Lower lobe of right lung (tissue), 2 donors: ENCODE results near the gene OCIAD1. TPM values are rescaled to one million over a fixed set of nuclear protein-coding genes. Genes with fewer than 3 reads are reported as not detected.
"Not testable (repeated sequence)": the region's sequence is repeated elsewhere in the genome, so short reads cannot be mapped to it uniquely, and the experiment has no call there.

ENCODE experiments used
- ATAC-seq, 2 donors: fragments of 200-7000 bp; cut with Tn5 transposase; one replicate each; pipeline ENCODE4 v1.9.1; 2020 to 2022; ENCODE audit warnings: mild to moderate bottlenecking in 2 of 2, moderate library complexity in 2 of 2
- DNase-seq: peaks from one replicate; pipeline ENCODE4 v3.0.0-alpha.2; 2020
- H3K27ac ChIP-seq: fragments of 200-600 bp; one replicate; pipeline ENCODE4 v1.8.0; 2022
- H3K27me3 ChIP-seq: fragments of 200-600 bp; one replicate; pipeline ENCODE4 v1.8.0; 2022; ENCODE audit warnings: low read depth
- H3K36me3 ChIP-seq: fragments of 200-600 bp; one replicate; pipeline ENCODE4 v1.8.0; 2022; ENCODE audit warnings: mild to moderate bottlenecking
- H3K4me1 ChIP-seq: fragments of 200-600 bp; one replicate; pipeline ENCODE4 v1.8.0; 2022
- H3K4me3 ChIP-seq: fragments of 200-600 bp; one replicate; pipeline ENCODE4 v1.8.0; 2022; ENCODE audit warnings: mild to moderate bottlenecking
- H3K9me3 ChIP-seq: fragments of 200-600 bp; one replicate; pipeline ENCODE4 v1.8.0; 2022
- CTCF ChIP-seq: fragments of 200-600 bp; IDR thresholded peaks from one replicate; pipeline ENCODE4 v1.8.0; 2022; ENCODE audit warnings: antibody characterized with exemption, mild to moderate bottlenecking
- intact Hi-C: fragments of 100-400 bp; cut with DNase I; formaldehyde crosslinking; loops from one replicate; pipeline ENCODE4 v1.11.0; 2022
- total RNA-seq: library from RNA; stranded (reverse); fragmentation: NEBNext Ultra II Directional; extraction: Animal tissue kit (Norgen Biotek cat#: 25700); gene quantifications from one replicate; pipeline ENCODE4 v1.2.1, GENCODE V29; 2021
- donor health status: DM: no; HTN: yes; CAD: no; lungs with severe emphysema.

The OCIAD1 gene
- total RNA-seq, 1 donor from 2014 or later: 101 TPM

GRCh38 chr4:48844843-48845242 is 14.0 kb downstream of the OCIAD1 start:
- H3K4me1 ChIP-seq: no peaks in the 10 kb centered on the region
- intact Hi-C loops: no loop called here
- no peak for DNase-seq
- TF ChIP-seq CTCF: no peak
- peaks cover 83% of the 10 kb centered on the region for H3K36me3 ChIP-seq
- H3K27me3 ChIP-seq: no peaks in the 10 kb centered on the region
- no peaks in the 10 kb centered on the region for H3K9me3 ChIP-seq
- ATAC-seq: no peak
- no peak overlapping the region for H3K27ac ChIP-seq
- H3K4me3 ChIP-seq: no peak overlapping the region

- H3K4me3 ChIP-seq, H3K9me3 ChIP-seq, intact Hi-C loops, H3K27ac ChIP-seq, H3K4me1 ChIP-seq, DNase-seq, ATAC-seq, H3K27me3 ChIP-seq: not testable (repeated sequence)
- peaks cover 88% of the 10 kb centered on the region for H3K36me3 ChIP-seq
These were observed 17.9 kb downstream of the OCIAD1 start for GRCh38 chr4:48848799-48849198.

GRCh38 chr4:48851651-48852050 is 20.8 kb downstream of the OCIAD1 start:
- Histone ChIP-seq H3K27ac (no peak overlapping the region), H3K4me3 (no peak overlapping the region), H3K27me3 (no peaks in the 10 kb centered on the region), H3K36me3 (peaks cover 85% of the 10 kb centered on the region), H3K4me1 (no peaks in the 10 kb centered on the region), H3K9me3 (no peaks in the 10 kb centered on the region)
- intact Hi-C loops: no loop called here
- no peak for TF ChIP-seq CTCF
- ATAC-seq (no peak), DNase-seq (no peak)

- TF ChIP-seq CTCF: no peak
These were observed 22.9 kb downstream of the OCIAD1 start for GRCh38 chr4:48853604-48854394.

GRCh38 chr4:48854395-48854683 is 23.5 kb downstream of the OCIAD1 start:
- Histone ChIP-seq H3K4me3 (no peak overlapping the region), H3K36me3 (peaks cover 82% of the 10 kb centered on the region), H3K9me3 (no peaks in the 10 kb centered on the region), H3K27ac (no peak overlapping the region), H3K4me1 (no peaks in the 10 kb centered on the region), H3K27me3 (no peaks in the 10 kb centered on the region)
- TF ChIP-seq CTCF: no peak
- ATAC-seq (no peak), DNase-seq (no peak)
- intact Hi-C loops: no loop called here

More at GRCh38 chr4:48853604-48854394, 22.9 kb downstream of the OCIAD1 start:
- Histone ChIP-seq H3K4me1 (no peaks in the 10 kb centered on the region), H3K4me3 (no peak overlapping the region), H3K36me3 (peaks cover 86% of the 10 kb centered on the region), H3K9me3 (no peaks in the 10 kb centered on the region), H3K27me3 (no peaks in the 10 kb centered on the region), H3K27ac (no peak overlapping the region)
- DNase-seq (no peak), ATAC-seq (no peak)
- intact Hi-C loops: no loop called here

- ATAC-seq (no peak), DNase-seq (no peak)
- no peaks in the 10 kb centered on the region for H3K9me3 ChIP-seq
- no peaks in the 10 kb centered on the region for H3K4me1 ChIP-seq
- H3K27ac ChIP-seq: no peak overlapping the region
- no peak for TF ChIP-seq CTCF
- intact Hi-C loops: no loop called here
- H3K36me3 ChIP-seq: peaks cover 80% of the 10 kb centered on the region
- H3K4me3 ChIP-seq: no peak overlapping the region
- no peaks in the 10 kb centered on the region for H3K27me3 ChIP-seq
These were observed 24.1 kb downstream of the OCIAD1 start for GRCh38 chr4:48854982-48855381.
